Measurements from ENCODE around the gene DCC. TPM values are rescaled to one million over a fixed set of nuclear protein-coding genes. Genes with fewer than 3 reads are reported as not detected.

DCC gene
- total and polyA plus RNA-seq, 4 donors = 0.16 to 5.3 (median 2.5) TPM

- Histone ChIP-seq H3K27me3 (ENCODE audit: control insufficient read depth in 3 of 3, insufficient read depth in 3 of 3, low read length in 2 of 3) (no peaks in the 10 kb centered on the region), H3K36me3 (ENCODE audit: control insufficient read depth in 4 of 4, insufficient read depth in 4 of 4, low read length in 4 of 4) (no peaks in the 10 kb centered on the region), H3K9me3 (ENCODE audit: control insufficient read depth in 4 of 4, insufficient read depth in 3 of 4, low read length in 3 of 4) (peaks cover 0 to 3% (median 0%) of the 10 kb centered on the region in 4 donors), H3K4me3 (no peak overlapping the region), H3K9ac (ENCODE audit: insufficient read depth in 1 of 2, low read length in 2 of 2) (no peak overlapping the region), H3K4me1 (ENCODE audit: control insufficient read depth in 5 of 5, insufficient read depth in 5 of 5, low read length in 5 of 5) (peaks cover 0 to 14% (median 1%) of the 10 kb centered on the region in 5 donors), H3K27ac (ENCODE audit: low read depth in 1 of 2, low read length in 1 of 2) (no peak overlapping the region)
- ATAC-seq (ENCODE audit: insufficient read depth, low FRiP score) (no peak), DNase-seq (no peak)
- 48 to 53% methylated on average over 1 of the region's 1 CpG for WGBS, 2 donors
- no peak for TF ChIP-seq CTCF (IDR thresholded peaks at IDR 0.05; ENCODE audit: control extremely low read depth, extremely low read depth)
Measured at GRCh38 chr18:52813635-52814416, 473.8 kb downstream of the DCC start.

- H3K4me3 ChIP-seq = no peak overlapping the region
- H3K9ac ChIP-seq (ENCODE audit: insufficient read depth in 1 of 2, low read length in 2 of 2) = no peak overlapping the region
- ATAC-seq (ENCODE audit: insufficient read depth, low FRiP score) = no peak
- no peak for TF ChIP-seq CTCF (IDR thresholded peaks at IDR 0.05; ENCODE audit: control extremely low read depth, extremely low read depth)
- WGBS, 2 donors = 79 to 82% methylated on average over 2 of the region's 2 CpGs
- no peaks in the 10 kb centered on the region for H3K9me3 ChIP-seq (ENCODE audit: control insufficient read depth in 4 of 4, insufficient read depth in 3 of 4, low read length in 3 of 4)
- peak in 2 of 3 donors; percentile 56 to 58 for DNase-seq
- no peaks in the 10 kb centered on the region for H3K27me3 ChIP-seq (ENCODE audit: control insufficient read depth in 3 of 3, insufficient read depth in 3 of 3, low read length in 2 of 3)
- no peak overlapping the region for H3K27ac ChIP-seq (ENCODE audit: low read depth in 1 of 2, low read length in 1 of 2)
- no peaks in the 10 kb centered on the region for H3K36me3 ChIP-seq (ENCODE audit: control insufficient read depth in 4 of 4, insufficient read depth in 4 of 4, low read length in 4 of 4)
- H3K4me1 ChIP-seq (ENCODE audit: control insufficient read depth in 5 of 5, insufficient read depth in 5 of 5, low read length in 5 of 5) = peaks cover 0 to 14% (median 1%) of the 10 kb centered on the region in 5 donors
Measured at GRCh38 chr18:52815651-52816050, 475.7 kb downstream of the DCC start.

GRCh38 chr18:52816121-52816520 is 476.1 kb downstream of the DCC start:
- no peak overlapping the region for H3K27ac ChIP-seq (ENCODE audit: low read depth in 1 of 2, low read length in 1 of 2)
- no peak for TF ChIP-seq CTCF (IDR thresholded peaks at IDR 0.05; ENCODE audit: control extremely low read depth, extremely low read depth)
- ATAC-seq (ENCODE audit: insufficient read depth, low FRiP score) (no peak), DNase-seq (peak in 2 of 3 donors; percentile 54 to 59)
- peaks cover 0 to 14% (median 1%) of the 10 kb centered on the region in 5 donors for H3K4me1 ChIP-seq (ENCODE audit: control insufficient read depth in 5 of 5, insufficient read depth in 5 of 5, low read length in 5 of 5)
- H3K4me3 ChIP-seq = no peak overlapping the region
- H3K36me3 ChIP-seq (ENCODE audit: control insufficient read depth in 4 of 4, insufficient read depth in 4 of 4, low read length in 4 of 4) = no peaks in the 10 kb centered on the region
- no peaks in the 10 kb centered on the region for H3K27me3 ChIP-seq (ENCODE audit: control insufficient read depth in 3 of 3, insufficient read depth in 3 of 3, low read length in 2 of 3)
- H3K9ac ChIP-seq (ENCODE audit: insufficient read depth in 1 of 2, low read length in 2 of 2) = no peak overlapping the region
- WGBS, 2 donors = 51 to 63% methylated on average over 4 of the region's 4 CpGs
- H3K9me3 ChIP-seq (ENCODE audit: control insufficient read depth in 4 of 4, insufficient read depth in 3 of 4, low read length in 3 of 4) = no peaks in the 10 kb centered on the region

Measured in lung (tissue), 12 donors.